Activated CD4-positive, alpha-beta T cell treated with anti-CD3 and anti-CD28 coated beads for 36 hours (primary cell): ENCODE measurements around the gene DDC. TPM values are rescaled to one million over a fixed set of nuclear protein-coding genes. Genes with fewer than 3 reads are reported as not detected.
"Not testable (repeated sequence)": the region's sequence is repeated elsewhere in the genome, so short reads cannot be mapped to it uniquely, and the experiment has no call there.

Experiments used
- ATAC-seq: fragments of 200-7000 bp; cut with Tn5 transposase; one replicate; pipeline ENCODE4 v1.10.0; 2021; ENCODE audit warnings: mild to moderate bottlenecking, moderate library complexity
- CTCF ChIA-PET: fragments of 350-600 bp; sonication (Branson Sonifier 250); formaldehyde crosslinking; loops from one replicate; lab custom pipeline; 2021; ENCODE audit warnings: antibody characterized with exemption; lab: Charles Lee
- POLR2A ChIA-PET: fragments of 350-600 bp; sonication (Branson Sonifier 250); formaldehyde crosslinking; loops from one replicate; lab custom pipeline; 2021; ENCODE audit warnings: antibody characterized with exemption, inconsistent platforms; lab: Charles Lee
- DNase-seq: peaks from one replicate; pipeline ENCODE4 v3.0.0-alpha.2; 2020
- H3K27ac Mint-ChIP-seq: one replicate; pipeline ENCODE4 v1.8.0; 2021; ENCODE audit warnings: mixed read lengths
- H3K27me3 Mint-ChIP-seq: one replicate; pipeline ENCODE4 v1.8.0; 2021; ENCODE audit warnings: mixed read lengths
- H3K36me3 Mint-ChIP-seq: one replicate; pipeline ENCODE4 v1.8.0; 2021; ENCODE audit warnings: low read depth, mixed read lengths
- H3K4me1 Mint-ChIP-seq: one replicate; pipeline ENCODE4 v1.8.0; 2021; ENCODE audit warnings: mixed read lengths
- H3K4me3 Mint-ChIP-seq: one replicate; pipeline ENCODE4 v1.8.0; 2021; ENCODE audit warnings: mild to moderate bottlenecking, moderate library complexity, mixed read lengths
- H3K9me3 Mint-ChIP-seq: one replicate; pipeline ENCODE4 v1.8.0; 2021; ENCODE audit warnings: low read depth, mixed read lengths
- intact Hi-C, 2 experiments: fragments of 100-400 bp; cut with DNase I in 1 of 2; cut with micrococcal nuclease in 1 of 2; formaldehyde crosslinking; loops; one replicate each; pipeline versions ENCODE4 v1.14.2 to v1.15.1; 2022 to 2024; cut with DNase I, micrococcal nuclease
- total RNA-seq, 2 experiments: library from RNA; stranded (reverse); gene quantifications; one replicate each; pipeline ENCODE4 v1.2.3, GENCODE V29; 2021

DDC gene
- total RNA-seq, 2 experiments from 2014 or later, result 0.28 to 0.53 TPM

- Mint-ChIP-seq H3K9me3 (no peaks in the 10 kb centered on the region), H3K27me3 (peaks cover 5% of the 10 kb centered on the region), H3K36me3 (no peaks in the 10 kb centered on the region), H3K27ac (peak overlapping the region; percentile 59), H3K4me3 (peak overlapping the region; percentile 11), H3K4me1 (peaks cover 13% of the 10 kb centered on the region)
- intact Hi-C loops, result loop anchor here (1.0 to 5.0 kb wide), 9 partner anchors 19 to 693 kb away; partner anchors contain the start of gene ZPBP (in 1 of the 2)
- ChIA-PET CTCF (interaction anchor here (0.6 to 3.3 kb wide), 50 partner anchors 10 to 865 kb away, joined by 3 to 56 read pairs (median 4); partner anchors contain the start of genes DDC and ZPBP), POLR2A (no interaction called here)
- ATAC-seq, result peak; percentile 95
- peak; percentile 92 for DNase-seq
These were observed 97.2 kb downstream of the DDC start for GRCh38 chr7:50467817-50468610.

GRCh38 chr7:50466815-50467585 is 98.2 kb downstream of the DDC start:
- Mint-ChIP-seq H3K27me3 (peaks cover 5% of the 10 kb centered on the region), H3K4me3 (peak overlapping the region; percentile 11), H3K4me1 (peaks cover 13% of the 10 kb centered on the region), H3K36me3 (no peaks in the 10 kb centered on the region), H3K9me3 (no peaks in the 10 kb centered on the region), H3K27ac (no peak overlapping the region)
- DNase-seq (no peak), ATAC-seq (no peak)
- ChIA-PET POLR2A (interaction anchor here (0.6 kb wide), 1 partner anchor 17 kb away, joined by 3 read pairs; no protein-coding TSS in a partner anchor), CTCF (interaction anchor here (0.5 to 3.3 kb wide), 30 partner anchors 10 to 694 kb away, joined by 3 to 56 read pairs (median 5); partner anchors contain the start of genes DDC and ZPBP)
- intact Hi-C loops, result loop anchor here (2.0 to 5.0 kb wide), 2 partner anchors 18 to 145 kb away; no protein-coding TSS in a partner anchor

DNA sequence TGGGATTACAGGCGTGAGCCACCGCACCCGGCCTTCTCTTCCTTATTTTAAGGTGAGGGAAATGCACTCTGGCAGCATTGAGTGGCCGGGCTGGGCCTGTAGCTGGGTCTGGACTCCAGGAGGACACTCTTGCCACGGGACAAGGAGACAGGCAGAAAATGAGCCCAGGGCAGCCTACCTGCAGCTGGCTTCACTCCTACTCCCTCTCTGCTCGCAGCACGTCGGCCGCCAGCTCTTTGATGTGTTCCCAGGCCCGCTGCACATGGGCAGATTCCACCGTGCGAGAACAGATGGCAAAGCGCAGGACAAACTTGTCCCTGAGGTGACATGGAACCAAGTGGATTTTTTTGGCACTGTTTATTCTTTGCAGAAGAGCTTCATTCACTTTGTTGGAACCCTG is 102.2 kb downstream of the DDC start:
- ChIA-PET POLR2A (no interaction called here), CTCF (interaction anchor here (1.1 to 1.4 kb wide), 2 partner anchors 9 to 18 kb away, joined by 5 read pairs; no protein-coding TSS in a partner anchor)
- intact Hi-C loops, result no loop called here
- Mint-ChIP-seq H3K27ac (no peak overlapping the region), H3K4me3 (no peak overlapping the region), H3K36me3 (no peaks in the 10 kb centered on the region), H3K9me3 (no peaks in the 10 kb centered on the region), H3K27me3 (peaks cover 5% of the 10 kb centered on the region), H3K4me1 (peaks cover 8% of the 10 kb centered on the region)
- ATAC-seq, result no peak
- DNase-seq, result no peak

GRCh38 chr7:50462361-50462760 is 102.8 kb downstream of the DDC start:
- DNase-seq (no peak), ATAC-seq (no peak)
- intact Hi-C loops, result no loop called here
- H3K36me3 Mint-ChIP-seq, result no peaks in the 10 kb centered on the region
- H3K27ac Mint-ChIP-seq, result no peak overlapping the region
- peaks cover 1% of the 10 kb centered on the region for H3K4me1 Mint-ChIP-seq
- H3K4me3 Mint-ChIP-seq, result no peak overlapping the region
- H3K9me3 Mint-ChIP-seq, result no peaks in the 10 kb centered on the region
- POLR2A ChIA-PET, result no interaction called here
- H3K27me3 Mint-ChIP-seq, result peaks cover 3% of the 10 kb centered on the region
- CTCF ChIA-PET, result interaction anchor here (1.4 kb wide), 1 partner anchor 17 kb away, joined by 5 read pairs; no protein-coding TSS in a partner anchor

- CTCF ChIA-PET, result interaction anchor here (0.6 kb wide), 1 partner anchor 265 kb away, joined by 3 read pairs; no protein-coding TSS in a partner anchor
- Mint-ChIP-seq H3K27ac (no peak overlapping the region), H3K27me3 (peaks cover 1% of the 10 kb centered on the region), H3K9me3 (no peaks in the 10 kb centered on the region), H3K4me1 (no peaks in the 10 kb centered on the region), H3K36me3 (no peaks in the 10 kb centered on the region), H3K4me3 (no peak overlapping the region)
- no peak for DNase-seq
- ATAC-seq, result no peak
- POLR2A ChIA-PET, result no interaction called here
- intact Hi-C loops, result no loop called here
These were observed 103.5 kb downstream of the DDC start for GRCh38 chr7:50461695-50462094.

- H3K27me3 Mint-ChIP-seq, H3K36me3 Mint-ChIP-seq, DNase-seq, H3K27ac Mint-ChIP-seq, ATAC-seq, H3K4me3 Mint-ChIP-seq, POLR2A ChIA-PET, CTCF ChIA-PET, H3K9me3 Mint-ChIP-seq, intact Hi-C loops, H3K4me1 Mint-ChIP-seq: not testable (repeated sequence)
These were observed 106.0 kb downstream of the DDC start for GRCh38 chr7:50459183-50459582.

- intact Hi-C loops, result not testable (repeated sequence)
These were observed 106.6 kb downstream of the DDC start for GRCh38 chr7:50458651-50459050.

DNA sequence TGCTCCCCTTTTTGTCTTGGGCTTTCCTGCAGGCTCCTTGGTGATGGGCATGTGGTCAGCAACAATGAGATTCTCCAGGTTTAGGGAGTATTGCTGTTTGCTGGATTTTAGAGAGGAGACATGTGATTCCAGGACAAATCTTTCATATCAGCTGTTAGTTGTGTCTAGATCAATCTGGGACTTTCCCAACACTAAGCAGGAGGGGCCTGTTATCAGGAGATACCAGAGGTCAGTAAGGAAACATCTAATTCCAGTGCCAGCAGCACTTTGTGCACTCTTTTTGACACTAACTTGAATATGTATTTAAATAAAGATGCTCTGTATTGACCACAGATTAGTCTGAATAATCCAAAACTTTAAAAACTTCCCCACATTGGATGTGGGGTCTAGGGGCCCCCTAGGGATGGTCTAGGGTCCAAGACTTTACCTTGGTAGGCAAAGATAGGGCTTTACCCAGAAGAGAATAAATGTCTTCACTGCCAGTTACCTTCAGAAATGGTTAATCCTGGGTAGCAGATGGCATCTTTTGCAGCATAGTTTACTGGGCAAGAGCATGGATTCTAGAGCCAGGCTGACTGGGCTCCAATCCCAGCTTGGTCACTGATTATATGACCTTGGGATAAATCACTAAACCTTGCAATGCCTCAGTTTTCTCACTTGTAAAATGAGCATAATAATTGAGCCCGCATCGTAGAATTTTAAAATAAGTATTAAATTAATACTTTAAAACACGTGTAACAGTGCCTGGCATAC is 108.7 kb downstream of the DDC start:
- no peaks in the 10 kb centered on the region for H3K36me3 Mint-ChIP-seq
- ChIA-PET CTCF (interaction anchor here (0.6 to 1.2 kb wide), 2 partner anchors 11 to 30 kb away, joined by 3 to 5 read pairs; no protein-coding TSS in a partner anchor), POLR2A (no interaction called here)
- no peak overlapping the region for H3K4me3 Mint-ChIP-seq
- intact Hi-C loops, result no loop called here
- H3K27me3 Mint-ChIP-seq, result no peaks in the 10 kb centered on the region
- no peak overlapping the region for H3K27ac Mint-ChIP-seq
- ATAC-seq (no peak), DNase-seq (no peak)
- peaks cover 2% of the 10 kb centered on the region for H3K4me1 Mint-ChIP-seq
- no peaks in the 10 kb centered on the region for H3K9me3 Mint-ChIP-seq

More at GRCh38 chr7:50458651-50459050, 106.6 kb downstream of the DDC start:
- CTCF ChIA-PET, H3K4me1 Mint-ChIP-seq, POLR2A ChIA-PET, H3K9me3 Mint-ChIP-seq, ATAC-seq, H3K36me3 Mint-ChIP-seq, H3K27me3 Mint-ChIP-seq, H3K27ac Mint-ChIP-seq, DNase-seq, H3K4me3 Mint-ChIP-seq: not testable (repeated sequence)

DNA sequence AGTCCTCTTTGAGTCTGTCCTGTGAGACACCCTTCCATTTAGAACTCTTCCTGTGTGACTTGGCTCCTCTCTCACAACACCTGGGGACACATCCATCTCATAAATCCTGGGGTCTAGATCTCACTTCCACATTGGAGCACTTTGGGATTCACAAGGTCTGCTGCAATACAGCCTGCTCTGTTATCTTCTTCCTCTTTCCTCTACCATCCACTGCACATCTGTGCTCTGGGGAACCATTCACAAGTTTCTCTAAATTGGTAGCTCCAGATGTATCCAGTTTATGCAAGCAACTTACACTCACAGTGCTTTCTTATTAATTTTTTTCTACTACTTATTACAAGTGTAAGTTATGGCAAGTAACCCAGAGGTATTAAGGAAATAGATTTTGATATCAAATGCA is 109.5 kb downstream of the DDC start:
- no peaks in the 10 kb centered on the region for H3K27me3 Mint-ChIP-seq
- CTCF ChIA-PET, result interaction anchor here (0.6 kb wide), 1 partner anchor 31 kb away, joined by 3 read pairs; no protein-coding TSS in a partner anchor

DNA sequence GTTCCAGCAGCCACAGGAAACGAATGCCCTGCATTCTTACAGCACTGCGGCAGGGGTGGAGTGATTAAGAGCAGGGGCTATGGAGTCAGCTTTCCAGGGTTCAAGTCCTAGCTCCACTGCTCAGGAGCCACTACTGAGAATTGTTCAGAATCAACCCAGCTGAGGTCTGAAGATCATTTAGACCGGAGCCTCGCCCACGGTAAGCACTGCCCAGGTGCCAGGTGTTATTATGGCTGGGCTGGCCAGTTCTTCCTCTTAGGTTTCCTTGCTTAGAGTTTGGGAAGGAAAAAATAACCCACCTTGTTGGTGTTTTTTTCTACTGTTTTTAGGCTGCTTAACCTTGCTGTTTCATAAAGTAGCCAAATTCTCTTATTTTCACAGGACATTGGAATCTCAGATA is 110.2 kb downstream of the DDC start:
- ATAC-seq (no peak), DNase-seq (no peak)
- H3K27ac Mint-ChIP-seq, result no peak overlapping the region
- CTCF ChIA-PET, result interaction anchor here (0.8 to 1.2 kb wide), 3 partner anchors 65 to 362 kb away, joined by 3 read pairs; no protein-coding TSS in a partner anchor
- peaks cover 9% of the 10 kb centered on the region for H3K4me1 Mint-ChIP-seq
- H3K9me3 Mint-ChIP-seq, result no peaks in the 10 kb centered on the region
- H3K36me3 Mint-ChIP-seq, result no peaks in the 10 kb centered on the region
- H3K4me3 Mint-ChIP-seq, result no peak overlapping the region
- H3K27me3 Mint-ChIP-seq, result no peaks in the 10 kb centered on the region
- intact Hi-C loops, result loop anchor here in 1 of 2 experiments (5.0 kb wide), 1 partner anchor 687 kb away; no protein-coding TSS in a partner anchor
- POLR2A ChIA-PET, result no interaction called here

More for the DNA sequence above, 109.5 kb downstream of the DDC start:
- no peak overlapping the region for H3K27ac Mint-ChIP-seq
- no peak for ATAC-seq
- no peak overlapping the region for H3K4me3 Mint-ChIP-seq
- no peaks in the 10 kb centered on the region for H3K36me3 Mint-ChIP-seq
- POLR2A ChIA-PET, result no interaction called here
- no peaks in the 10 kb centered on the region for H3K9me3 Mint-ChIP-seq
- no peak for DNase-seq
- intact Hi-C loops, result no loop called here
- H3K4me1 Mint-ChIP-seq, result peaks cover 9% of the 10 kb centered on the region
